NCI-H345 treated with DMSO at 0.1 percent for 48 hours (cell line): ENCODE measurements around the gene ARHGAP22.

ENCODE experiments used
- DNase-seq: peaks from one replicate; lab custom pipeline; 2025; ENCODE audit not compliant: unreplicated experiment; lab: John Stamatoyannopoulos, UW

Gene ARHGAP22

DNA sequence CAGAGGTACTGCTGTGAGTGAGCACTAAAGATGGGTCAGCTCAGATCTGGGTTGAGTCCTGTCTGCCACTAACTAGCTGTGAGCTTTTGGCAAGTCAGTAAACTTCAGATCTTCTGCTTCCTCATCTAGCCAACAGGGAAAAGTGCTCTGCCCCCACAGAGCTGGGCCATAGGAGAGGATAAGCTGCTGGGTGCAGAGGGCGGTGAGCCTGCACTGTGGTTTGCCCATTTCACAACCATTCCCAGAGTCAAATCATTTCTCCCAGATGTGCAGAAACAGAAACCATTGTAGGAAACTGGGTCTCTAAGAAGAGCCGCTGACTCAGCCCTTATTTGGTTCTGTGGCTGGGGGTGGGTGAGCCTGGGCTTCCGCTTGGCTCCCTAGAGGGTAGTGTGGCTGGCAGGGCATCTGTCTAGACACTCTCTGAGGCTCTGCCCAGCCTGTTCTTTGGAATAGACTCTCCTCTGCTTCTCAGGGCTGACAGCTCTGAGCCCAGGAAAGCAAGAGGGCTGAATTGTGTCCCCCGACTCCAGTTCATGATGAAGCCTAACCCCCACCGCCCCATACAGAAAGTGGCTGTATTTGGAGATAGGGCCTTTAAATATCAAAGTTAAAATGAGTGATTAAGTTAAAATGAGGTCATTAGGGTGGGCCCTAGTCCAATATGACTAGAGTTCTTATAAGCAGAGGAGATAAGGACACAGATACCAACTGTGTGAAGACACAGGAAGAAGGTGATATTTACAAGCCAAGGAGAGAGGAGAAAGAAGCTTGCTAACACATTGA lies 29.5 kb upstream of the ARHGAP22 start:
- no peak for DNase-seq

DNA sequence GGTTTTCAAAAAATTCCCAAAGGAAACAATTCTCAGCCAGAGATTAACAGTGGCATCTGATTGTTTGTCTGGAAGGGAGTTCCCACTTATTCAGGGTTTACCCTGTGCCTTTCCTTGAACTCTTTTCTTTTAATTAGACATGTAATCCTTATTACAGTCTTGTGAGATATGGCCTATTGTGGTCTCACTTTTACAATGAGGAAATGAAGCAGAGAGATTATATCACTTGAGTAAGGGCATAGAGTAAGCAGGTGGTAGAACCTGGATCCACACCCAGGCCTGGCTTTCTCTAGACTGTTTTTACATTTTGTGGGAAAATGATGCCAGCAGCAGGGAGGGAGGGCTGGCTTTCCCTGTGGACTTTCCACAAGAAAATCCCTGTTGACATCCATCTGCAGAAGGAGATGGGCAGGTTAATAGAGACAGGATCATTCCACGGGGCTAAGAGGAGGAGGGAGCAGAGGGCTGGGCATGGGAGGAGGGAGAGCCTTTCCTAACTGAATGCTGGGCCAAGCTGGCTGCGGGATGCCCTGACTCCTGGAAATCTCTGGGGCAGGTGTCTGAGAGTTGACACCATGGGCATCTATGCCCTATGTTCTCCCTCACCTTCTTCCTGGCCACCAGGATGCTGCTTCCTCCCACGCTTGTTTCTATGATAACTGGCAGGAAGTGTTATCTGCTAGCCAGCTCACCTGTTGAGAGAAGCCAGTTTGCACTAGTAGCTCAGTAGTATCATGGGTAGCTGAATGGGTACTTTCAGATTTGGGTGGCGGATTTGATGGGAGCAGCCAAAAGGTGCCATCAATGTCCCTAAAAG lies 28.7 kb upstream of the ARHGAP22 start:
- no peak for DNase-seq

DNA sequence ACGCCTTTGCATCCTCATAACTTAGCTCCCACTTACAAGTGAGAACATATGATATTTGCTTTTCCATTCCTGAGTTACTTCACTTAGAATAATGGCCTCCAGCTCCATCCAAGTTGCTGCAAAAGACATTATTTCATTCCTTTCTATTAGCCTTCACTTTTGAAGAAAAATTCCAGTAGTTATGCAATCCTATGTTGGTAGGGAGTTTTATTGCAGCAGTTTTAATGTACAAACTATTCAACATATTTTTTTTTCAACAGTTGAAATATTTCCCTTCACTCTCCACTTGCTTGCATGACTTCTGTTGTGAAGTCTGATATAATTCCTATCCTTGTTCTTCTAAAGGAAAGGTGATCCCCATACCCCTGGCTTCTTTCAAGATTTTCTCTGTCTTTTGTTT lies 27.3 kb upstream of the ARHGAP22 start:
- DNase-seq, result no peak

DNA sequence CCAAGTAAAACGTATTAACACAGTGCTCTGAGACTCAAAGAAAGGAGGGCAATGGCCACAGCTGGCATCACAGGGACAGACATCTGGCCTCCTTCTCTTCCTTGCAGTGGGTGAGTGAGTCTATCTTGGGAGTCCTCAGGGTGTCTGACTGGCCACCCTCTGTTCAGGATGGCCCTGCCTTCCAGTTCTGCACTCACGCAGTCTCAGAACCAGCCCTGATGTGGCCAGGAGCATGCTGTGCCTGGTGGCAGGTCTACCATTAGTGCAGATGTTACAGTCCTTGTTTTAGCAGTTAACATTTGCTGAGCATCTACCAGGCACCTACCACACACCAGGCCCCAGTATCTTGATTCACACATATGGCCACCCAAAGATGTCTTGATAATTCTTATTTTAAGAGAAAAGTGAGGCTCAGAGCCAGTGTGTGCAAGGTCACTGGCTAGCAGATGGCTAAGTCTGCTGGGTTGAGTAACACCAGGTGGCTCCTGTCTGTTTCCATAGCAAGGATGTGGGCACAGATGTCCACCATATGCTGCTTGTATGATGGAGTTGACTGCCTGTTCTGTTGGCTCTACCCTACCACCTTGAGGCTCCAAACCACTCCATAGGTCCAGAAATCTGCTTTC lies 23.2 kb upstream of the ARHGAP22 start:
- DNase-seq, result no peak

DNA sequence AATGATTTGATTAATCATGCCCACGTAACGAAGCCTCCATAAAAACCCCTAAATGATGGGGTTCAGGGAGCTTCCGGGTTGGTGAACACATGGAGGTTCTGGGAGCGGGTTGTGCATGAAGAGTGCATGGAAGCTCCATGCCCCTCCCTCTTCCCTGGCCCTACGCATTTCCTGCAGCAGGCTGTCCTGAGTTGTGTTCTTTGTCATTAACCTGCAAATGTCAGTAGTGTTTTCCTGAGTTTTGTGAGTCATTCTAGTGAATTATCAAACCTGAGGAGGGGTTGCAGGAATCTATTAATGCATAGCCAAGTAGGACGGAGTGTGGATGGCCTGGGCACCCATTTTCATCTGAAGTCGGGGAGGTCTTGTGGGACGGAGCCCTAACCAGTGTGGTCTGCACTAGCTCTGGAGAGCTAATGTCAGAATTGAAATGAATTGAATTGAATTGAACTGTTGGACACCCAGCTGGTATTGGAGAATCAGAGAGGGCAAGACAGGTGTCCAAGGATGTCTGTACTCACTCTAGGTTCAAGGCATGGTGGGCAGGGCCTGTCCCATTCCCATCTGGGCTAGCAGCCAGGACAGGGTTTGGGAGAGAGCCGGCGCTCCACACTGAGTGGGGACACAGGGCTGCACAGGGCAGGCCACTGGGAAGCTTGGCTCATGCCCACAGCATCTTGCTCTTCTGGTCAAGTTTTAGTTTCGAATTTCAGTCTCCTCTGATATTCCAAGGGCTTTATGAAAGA lies 22.3 kb upstream of the ARHGAP22 start:
- DNase-seq, result no peak

DNA sequence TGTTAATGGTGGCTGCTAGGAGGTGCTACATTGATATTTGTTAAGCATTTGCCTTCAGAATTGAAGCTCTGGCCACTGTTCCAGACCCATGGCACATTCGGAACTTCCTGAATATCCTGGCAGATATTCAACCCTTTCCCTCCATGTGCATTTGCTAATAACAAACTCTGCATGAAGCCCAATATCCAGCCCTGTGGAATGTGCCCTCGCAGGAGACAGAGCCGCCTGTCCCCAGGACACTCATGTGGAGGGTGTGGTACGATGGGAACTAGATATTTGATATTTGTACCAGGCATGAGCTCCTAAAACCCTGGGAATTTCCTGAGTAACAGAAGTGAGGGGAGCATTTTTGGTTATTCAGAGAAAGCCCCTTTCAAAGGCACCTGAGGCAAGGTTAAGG lies 21.6 kb upstream of the ARHGAP22 start:
- DNase-seq, result no peak

DNA sequence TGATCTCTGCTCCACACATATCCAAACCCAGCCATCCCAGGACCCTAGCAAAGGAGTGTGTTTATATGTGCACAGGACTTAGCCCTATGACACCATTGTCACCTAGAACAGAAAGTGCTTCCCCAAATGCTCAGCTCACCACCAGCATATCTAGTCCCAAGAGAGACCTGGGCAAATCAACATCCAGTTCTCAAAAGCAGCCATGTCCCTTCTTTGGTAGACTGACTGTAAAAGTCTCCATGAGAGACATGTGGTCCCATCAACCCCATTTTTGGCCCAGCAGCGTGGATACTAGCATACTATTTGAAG lies 20.9 kb upstream of the ARHGAP22 start:
- DNase-seq, result no peak

DNA sequence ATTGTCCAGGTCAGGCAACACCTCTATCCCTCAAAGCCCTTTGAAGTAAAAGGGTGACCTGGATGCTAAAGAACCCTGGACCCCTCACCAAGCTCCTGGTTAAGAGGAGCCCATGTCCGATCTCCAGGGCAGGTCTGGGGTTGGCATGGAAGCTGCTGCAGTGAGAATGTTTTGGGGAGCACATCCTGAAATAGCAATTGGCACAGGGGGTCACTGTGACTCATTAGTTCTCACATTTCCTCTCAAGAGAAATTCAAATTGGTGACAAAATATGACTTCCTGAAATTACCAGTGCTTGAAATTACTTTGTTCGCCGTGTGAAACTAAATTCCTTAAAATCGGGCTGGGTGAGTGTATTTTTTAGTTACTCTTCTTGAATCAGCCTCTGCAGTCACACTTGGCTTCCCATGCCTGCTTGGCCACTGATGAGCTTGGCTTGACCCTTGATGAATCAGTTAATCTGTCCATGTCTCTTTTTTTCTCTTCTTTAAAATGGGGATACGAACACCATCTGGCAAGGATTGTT lies 18.8 kb upstream of the ARHGAP22 start:
- no peak for DNase-seq

DNA sequence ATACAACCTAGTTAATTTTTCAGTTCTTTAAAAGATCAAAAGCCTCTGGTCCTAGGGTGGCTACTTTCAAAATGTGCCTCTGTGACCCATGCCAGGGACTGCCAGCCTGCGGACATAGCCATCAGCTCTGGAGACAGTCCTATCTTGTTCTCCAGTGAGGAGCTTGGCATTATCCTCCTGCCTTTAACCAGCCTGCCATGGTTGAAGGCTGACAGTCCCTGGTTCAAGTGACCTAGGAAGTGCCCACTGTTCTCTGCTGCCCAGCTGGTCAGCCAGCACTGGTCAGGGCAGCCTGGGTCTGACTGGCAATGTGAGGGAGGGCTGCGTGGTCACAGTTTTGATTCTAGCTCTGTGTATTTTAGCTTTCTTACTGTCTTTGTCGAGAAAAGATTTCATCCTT lies 18.1 kb upstream of the ARHGAP22 start:
- no peak for DNase-seq

DNA sequence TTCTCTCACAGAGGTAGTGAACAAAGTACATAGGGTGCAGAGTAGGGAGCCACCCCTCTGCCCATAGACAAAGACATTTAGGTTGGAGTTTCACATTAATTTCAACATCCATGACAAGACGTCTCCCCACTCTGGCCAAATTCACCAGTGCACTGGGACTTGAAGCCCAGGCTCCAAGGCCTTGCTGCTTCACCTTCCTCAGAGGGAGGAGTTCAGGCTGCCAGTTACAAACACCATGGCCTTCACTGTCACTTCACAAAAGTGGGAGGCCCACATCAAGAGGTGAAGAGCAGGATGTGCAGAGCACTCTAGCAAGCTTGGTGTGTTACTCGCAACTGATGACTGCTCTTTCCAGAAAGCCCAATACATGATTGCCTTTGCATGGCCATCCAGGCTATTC lies 15.8 kb upstream of the ARHGAP22 start:
- DNase-seq, result no peak

DNA sequence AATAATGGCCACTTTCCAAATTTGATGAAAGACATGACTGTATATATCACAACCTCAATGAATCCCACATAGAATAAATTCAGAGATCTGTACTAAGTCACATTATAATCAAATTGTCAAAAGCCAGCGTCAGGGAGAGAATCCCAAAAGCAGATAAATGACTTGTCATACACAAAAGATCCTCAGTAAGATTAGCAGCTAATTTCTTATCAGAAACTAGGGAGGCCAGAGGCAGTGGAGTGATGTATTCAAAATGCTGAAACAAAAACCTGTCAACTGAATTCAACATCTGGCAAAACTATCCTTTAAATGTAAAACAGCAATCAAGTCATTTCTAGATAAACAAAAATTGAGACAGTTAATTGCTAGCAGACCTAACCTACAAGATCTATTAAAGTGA lies 11.6 kb upstream of the ARHGAP22 start:
- DNase-seq, result no peak

DNA sequence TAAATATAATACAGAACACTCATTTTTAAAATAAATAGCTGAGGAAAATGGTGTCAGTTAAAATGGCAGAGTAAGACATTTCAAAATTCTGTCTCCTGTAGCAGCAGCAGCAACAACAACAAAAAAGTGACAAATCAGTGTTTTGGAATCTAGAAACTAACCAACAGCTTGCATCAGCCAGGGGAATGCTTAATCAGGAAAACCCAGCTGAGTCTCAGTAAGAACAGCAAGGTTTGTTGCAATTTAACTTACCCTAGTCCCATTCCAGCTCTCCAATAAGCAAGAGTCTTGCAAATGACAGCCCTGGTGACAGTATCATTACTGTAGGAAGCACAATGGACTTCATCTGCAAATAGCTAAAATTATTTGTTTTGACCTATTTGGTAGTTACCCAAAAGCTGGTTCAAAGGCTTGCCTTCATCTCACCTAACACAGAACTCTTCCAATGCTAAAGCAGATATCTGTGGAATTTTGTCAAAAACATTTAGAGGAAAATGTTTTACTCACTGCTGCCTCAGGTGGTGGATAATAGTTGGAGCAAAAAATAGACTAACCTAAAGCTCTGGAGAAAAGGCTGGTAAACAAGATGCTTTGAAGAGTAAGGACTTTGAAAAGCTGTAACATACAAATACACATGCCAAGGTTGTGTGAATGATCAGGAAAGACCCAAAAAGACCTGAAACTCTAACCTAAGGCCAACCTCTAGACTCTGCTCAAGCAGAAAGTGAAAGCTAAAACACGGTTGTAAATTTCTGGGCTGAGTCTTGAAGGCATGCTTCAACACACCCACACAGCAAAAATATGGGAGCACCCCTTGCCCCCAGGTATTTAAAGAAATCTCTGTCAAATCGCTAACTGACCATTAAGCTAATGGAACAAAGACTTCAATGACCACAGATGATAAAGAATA lies 9.9 kb upstream of the ARHGAP22 start:
- no peak for DNase-seq

DNA sequence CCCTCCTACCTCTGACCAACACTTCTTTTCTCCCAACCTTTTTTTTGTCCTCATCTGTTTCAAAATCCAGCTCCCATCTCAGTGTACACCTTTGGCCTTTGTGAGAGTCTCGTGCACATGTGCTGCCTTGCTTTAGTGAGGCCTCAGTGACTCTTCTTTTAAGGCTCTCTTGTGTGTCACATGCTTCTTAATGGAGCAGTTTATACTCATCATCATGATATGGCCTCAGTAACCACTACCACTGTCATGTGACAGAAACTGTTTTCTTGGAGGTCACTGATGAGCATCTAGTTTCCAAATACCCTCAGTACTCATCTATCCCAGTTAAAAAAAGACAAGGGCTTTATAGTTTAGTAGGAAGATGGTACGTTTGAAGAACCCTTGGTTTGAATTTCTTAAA lies 8.1 kb upstream of the ARHGAP22 start:
- no peak for DNase-seq

DNA sequence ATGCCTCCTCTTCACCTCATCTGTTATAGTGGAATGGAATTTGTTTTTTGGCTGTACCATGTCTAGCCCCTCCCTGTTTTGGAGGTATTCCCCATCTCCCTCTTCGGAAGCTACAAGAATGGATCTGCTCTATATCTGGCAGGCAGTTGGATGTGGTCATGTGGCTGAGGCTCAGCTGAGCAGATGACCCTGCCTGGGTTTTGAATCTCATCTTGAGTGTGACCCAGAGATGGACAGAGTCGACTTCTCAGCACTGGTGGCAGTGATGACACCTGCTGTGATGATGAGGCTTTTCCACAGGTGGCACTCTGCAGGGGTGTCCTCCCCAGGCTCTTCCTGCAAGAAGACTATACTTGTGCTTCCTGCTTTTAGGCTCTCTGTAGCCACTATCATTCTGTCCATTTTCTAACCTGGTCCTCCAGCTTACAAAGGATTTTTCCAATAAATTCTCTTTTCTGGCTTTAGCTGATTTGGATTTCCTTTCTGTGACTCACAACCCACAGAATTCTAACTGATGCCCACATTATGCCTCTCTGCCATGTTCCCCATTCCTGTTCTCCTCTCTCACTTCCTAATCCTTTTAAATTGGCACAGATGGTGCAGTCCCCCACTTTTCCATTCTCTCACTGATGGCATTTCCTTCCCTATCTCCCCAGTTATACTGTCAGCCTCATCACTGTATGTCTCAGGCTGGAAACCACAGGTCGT lies 7.5 kb upstream of the ARHGAP22 start:
- DNase-seq, result no peak

DNA sequence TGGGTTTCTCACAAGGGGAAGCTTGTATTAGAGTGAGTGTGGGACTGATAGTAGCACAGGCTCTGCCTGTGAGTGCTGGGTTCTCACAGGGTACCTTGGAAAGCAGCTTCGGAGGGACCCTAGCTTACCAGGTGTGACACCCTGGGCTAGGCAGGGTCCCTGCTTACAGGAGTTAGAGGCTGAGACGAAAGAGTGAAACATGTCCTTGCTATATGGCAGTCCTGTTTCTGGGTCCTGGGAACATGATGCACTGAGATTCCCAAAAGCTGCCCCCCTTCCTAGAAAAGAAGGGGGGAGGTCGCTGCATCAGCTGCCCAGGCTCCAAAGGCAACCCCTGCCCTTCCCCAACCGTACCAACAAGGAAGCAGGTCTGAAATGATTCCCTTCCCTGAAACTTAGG lies 6.3 kb upstream of the ARHGAP22 start:
- DNase-seq, result no peak

DNA sequence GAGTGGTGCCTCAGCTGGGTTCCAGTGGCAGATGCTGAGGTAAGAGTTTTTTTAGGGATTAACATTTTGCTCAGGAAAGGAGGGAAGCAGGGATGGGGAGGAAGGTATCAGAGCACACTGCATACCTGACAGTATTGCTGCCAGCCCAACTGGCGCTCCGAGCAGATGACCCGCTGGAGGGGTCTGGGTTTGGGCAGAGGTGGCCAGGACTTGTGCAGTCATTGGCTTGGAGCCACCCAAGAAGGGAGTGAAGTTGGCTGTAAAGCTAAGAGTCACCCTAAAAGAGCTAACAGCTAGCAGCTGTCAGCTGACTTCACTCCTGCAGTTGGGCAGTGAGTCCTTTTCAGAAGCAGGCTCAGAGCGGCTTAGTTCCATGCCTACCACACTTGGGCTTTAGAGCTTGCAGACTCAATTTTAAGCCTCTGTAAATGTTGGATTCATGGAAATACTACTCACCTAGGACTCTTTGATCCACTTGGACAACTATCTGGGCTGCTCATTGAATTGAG lies 5.8 kb upstream of the ARHGAP22 start:
- no peak for DNase-seq

DNA sequence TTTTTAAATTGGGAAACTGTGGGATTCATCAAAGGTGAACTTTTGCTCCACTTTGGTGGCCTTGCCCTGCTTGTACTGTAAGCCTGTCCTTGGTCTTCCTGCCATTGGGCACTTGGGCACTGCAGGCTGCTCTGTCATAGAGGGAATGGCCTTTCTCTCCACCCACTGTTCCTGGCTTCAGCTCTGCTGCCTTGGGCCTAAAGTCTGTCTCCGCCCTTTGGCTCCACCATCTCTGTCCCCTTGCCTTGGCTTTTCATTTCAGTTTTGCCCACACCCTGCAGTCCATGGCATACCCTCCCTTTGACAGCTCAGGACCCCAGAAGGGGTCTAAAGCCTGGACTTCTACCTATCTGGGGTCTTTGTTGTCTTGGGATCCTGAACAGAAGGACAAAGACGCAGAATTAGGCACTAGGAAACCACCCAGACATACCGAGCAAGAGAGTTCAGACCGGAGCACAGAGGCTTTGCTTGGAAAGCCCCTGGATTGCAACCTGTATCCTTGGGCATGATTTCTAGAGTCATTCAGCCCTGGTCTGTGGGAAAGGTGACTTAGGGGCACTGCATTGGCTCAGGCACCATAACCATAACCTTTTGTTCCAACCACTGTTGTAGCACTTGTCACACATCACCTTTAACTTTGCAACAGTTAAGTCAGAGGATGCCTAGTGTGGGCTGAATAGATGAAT lies 5.2 kb upstream of the ARHGAP22 start:
- DNase-seq, result no peak

DNA sequence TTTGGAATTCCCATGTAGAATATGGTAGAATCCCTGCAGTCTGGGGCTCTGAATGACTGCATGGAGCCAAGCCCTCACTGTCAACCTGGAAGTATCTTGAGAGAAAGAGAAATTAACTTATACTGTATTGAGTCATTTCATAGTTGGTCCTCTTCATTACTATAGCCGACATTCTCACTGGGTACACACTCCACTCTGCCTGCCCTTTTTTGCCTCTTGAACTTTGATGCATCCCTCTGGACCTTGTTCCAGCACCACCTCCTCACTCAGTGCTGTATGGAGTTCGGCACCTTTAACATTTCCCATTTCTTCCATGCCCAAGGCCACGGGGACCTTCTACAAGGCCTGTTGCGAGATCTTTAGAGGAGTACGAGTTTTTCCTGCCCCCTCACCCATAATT lies 4.6 kb upstream of the ARHGAP22 start:
- DNase-seq, result no peak

DNA sequence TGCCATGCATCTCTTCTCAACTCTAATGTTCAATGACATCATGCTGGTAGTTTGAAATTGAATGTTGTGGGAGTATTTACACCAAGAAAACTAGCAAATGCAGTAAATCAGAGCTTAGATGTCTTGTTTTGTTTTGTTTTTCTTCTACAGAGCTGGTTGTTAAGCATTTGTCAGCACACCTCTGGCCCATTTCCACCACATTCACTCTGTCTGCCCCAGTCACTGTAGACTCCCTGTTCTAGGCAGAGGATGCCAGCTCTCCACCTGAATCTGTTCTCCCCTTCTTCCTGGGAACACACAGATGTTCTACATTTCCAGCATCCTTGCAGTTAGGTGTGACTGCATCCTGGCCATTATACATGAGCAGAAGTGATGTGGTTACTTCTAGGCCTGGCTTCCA lies 4.1 kb upstream of the ARHGAP22 start:
- no peak for DNase-seq
